HG03066 (cell line): ENCODE results near the gene AIDA.
"Not testable (repeated sequence)": the region's sequence is repeated elsewhere in the genome, so short reads cannot be mapped to it uniquely, and the experiment has no call there.

Experiments
- ATAC-seq: cut with Tn5 transposase; IDR thresholded peaks from one replicate; pipeline ENCODE4 v1.9.1; 2021; ENCODE audit warnings: low read depth; ENCODE audit not compliant: unreplicated experiment

The AIDA gene

GRCh38 chr1:222712253-222713090 is at the start of gene AIDA, which contains the start of gene BROX:
AIDA (minus strand) TSS chr1:222712491; CDS start chr1:222712317, 174 bp downstream.
BROX (plus strand) TSS chr1:222712564; CDS start chr1:222715700, 3,136 bp downstream.
- peak; percentile 77 for ATAC-seq

GRCh38 chr1:222761083-222761482 is 48.8 kb upstream of the AIDA start:
- no peak for ATAC-seq

GRCh38 chr1:222759451-222760035 is 47.3 kb upstream of the AIDA start:
- ATAC-seq: no peak

- ATAC-seq: no peak
These were observed 45.5 kb upstream of the AIDA start for GRCh38 chr1:222757646-222758268.

GRCh38 chr1:222754366-222755139 is 42.3 kb upstream of the AIDA start:
- no peak for ATAC-seq

GRCh38 chr1:222751255-222751654 is 39.0 kb upstream of the AIDA start:
- no peak for ATAC-seq

GRCh38 chr1:222750651-222751050 is 38.4 kb upstream of the AIDA start:
- ATAC-seq: peak; percentile 92

- no peak for ATAC-seq
These were observed 37.6 kb upstream of the AIDA start for GRCh38 chr1:222749927-222750326.

- ATAC-seq: not testable (repeated sequence)
These were observed 29.6 kb upstream of the AIDA start for GRCh38 chr1:222741630-222742457.

- no peak for ATAC-seq
These were observed 27.6 kb upstream of the AIDA start for GRCh38 chr1:222739929-222740328.

- no peak for ATAC-seq
These were observed 27.2 kb upstream of the AIDA start for GRCh38 chr1:222739465-222739864.

GRCh38 chr1:222736972-222737371 is 24.7 kb upstream of the AIDA start, which contains the start of gene FAM177B:
FAM177B (plus strand) TSS chr1:222737202; CDS start chr1:222746546, 9,344 bp downstream.
- ATAC-seq: no peak

- no peak for ATAC-seq
These were observed 24.2 kb upstream of the AIDA start for GRCh38 chr1:222736470-222736869.

GRCh38 chr1:222734740-222735139 is 22.4 kb upstream of the AIDA start:
- ATAC-seq: no peak

- ATAC-seq: peak; percentile 99
These were observed 20.2 kb upstream of the AIDA start for GRCh38 chr1:222732216-222733159.

GRCh38 chr1:222730866-222731265 is 18.6 kb upstream of the AIDA start:
- no peak for ATAC-seq

GRCh38 chr1:222728746-222729145 is 16.5 kb upstream of the AIDA start:
- no peak for ATAC-seq

GRCh38 chr1:222716393-222716792 is 4.1 kb upstream of the AIDA start:
- no peak for ATAC-seq
